ENCODE measurements around the gene GSTA3. TPM values are rescaled to one million over a fixed set of nuclear protein-coding genes. Genes with fewer than 3 reads are reported as not detected.
"Not testable (repeated sequence)": the region's sequence is repeated elsewhere in the genome, so short reads cannot be mapped to it uniquely, and the experiment has no call there.

The GSTA3 gene
- total and polyA plus RNA-seq, 2 of the 4 experiments (the other 2 are of a cell fraction): not detected

DNA sequence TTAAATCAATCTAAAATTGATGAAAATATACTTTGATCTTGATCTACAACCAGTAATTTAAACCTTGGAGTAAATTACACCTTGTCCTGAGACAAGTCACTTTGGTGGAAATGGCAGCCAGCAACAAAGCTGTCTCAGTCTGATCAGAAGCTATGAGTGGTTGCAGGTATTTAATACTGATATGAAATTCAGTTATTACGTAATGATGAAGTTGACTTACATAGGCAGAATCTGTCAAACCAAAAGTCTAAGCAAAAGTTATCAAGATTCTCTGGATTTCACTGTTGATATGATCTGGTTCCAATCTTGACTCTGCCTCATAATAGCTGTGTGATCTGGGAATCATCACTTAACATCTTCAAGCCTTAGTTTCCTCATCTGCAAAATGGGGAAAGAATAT lies 41.3 kb downstream of the GSTA3 start:
- Histone ChIP-seq H3K9me3 (ENCODE audit: control insufficient read depth, insufficient read depth, low read length) (no peaks in the 10 kb centered on the region), H4K8ac (ENCODE audit: low read depth in 2 of 2, low read length in 2 of 2) (no peak overlapping the region), H2BK5ac (ENCODE audit: low read depth, low read length, poor library complexity, severe bottlenecking) (no peak overlapping the region), H3K27me3 (ENCODE audit: control insufficient read depth, insufficient read depth, low read length) (no peaks in the 10 kb centered on the region), H3K4ac (ENCODE audit: low read depth, low read length) (no peak overlapping the region), H3K27ac (ENCODE audit: insufficient read depth, low read length) (no peak overlapping the region), H3K23ac (ENCODE audit: low read depth, low read length) (no peak overlapping the region), H3K4me1 (ENCODE audit: control insufficient read depth, insufficient read depth, low read length) (peaks cover 10% of the 10 kb centered on the region), H3K4me2 (ENCODE audit: low read depth, low read length) (no peak overlapping the region), H2BK15ac (ENCODE audit: low read depth, low read length) (no peak overlapping the region), H2AK5ac (ENCODE audit: low read depth, low read length) (no peak overlapping the region), H4K91ac (ENCODE audit: insufficient read depth, low read depth, low read length) (no peak overlapping the region), H4K5ac (ENCODE audit: low read depth, low read length) (no peak overlapping the region), H3K4me3 (ENCODE audit: insufficient read depth, low read depth, low read length) (no peak overlapping the region), H3K18ac (ENCODE audit: low read depth, low read length) (no peak overlapping the region), H4K20me1 (ENCODE audit: insufficient read depth, low read length) (no peaks in the 10 kb centered on the region), H3K9me1 (ENCODE audit: insufficient read depth, low read length) (0 out of 2 replicates have a peak, but pooled peaks cover 2% of the 10 kb centered on the region), H2AFZ (replicated peaks; ENCODE audit: low read length, poor library complexity) (no peak overlapping the region), H2BK20ac (ENCODE audit: low read depth, low read length) (no peak overlapping the region), H2AK9ac (replicated peaks; ENCODE audit: low read depth, low read length, poor library complexity) (no peak overlapping the region), H3K36me3 (ENCODE audit: control insufficient read depth, insufficient read depth, low read length) (no peaks in the 10 kb centered on the region), H2BK120ac (ENCODE audit: low read depth, low read length) (no peak overlapping the region), H3K9ac (ENCODE audit: low read depth, low read length) (no peak overlapping the region), H3K56ac (ENCODE audit: extremely low read depth, insufficient read depth, low read length) (no peak overlapping the region), H3K14ac (replicated peaks; ENCODE audit: low read depth, low read length) (no peak overlapping the region), H3K79me1 (ENCODE audit: low read depth in 1 of 2, low read length in 2 of 2) (no peaks in the 10 kb centered on the region)
- dilution Hi-C loops (cut with HindIII; ENCODE audit: low sequenced_read_pairs, unreplicated experiment) (no loop called here), in situ Hi-C loops (cut with MboI; ENCODE audit: low sequenced_read_pairs) (no loop called here), intact Hi-C loops (cut with micrococcal nuclease) (no loop called here)
- TF ChIP-seq CEBPB (IDR thresholded peaks at IDR 0.05; ENCODE audit: low read depth, low read length) (peak; percentile 71), BHLHE40 (IDR thresholded peaks at IDR 0.05; ENCODE audit: low read depth, low read length) (no peak)
- no CpG with 5 or more reads among the region's 1 CpG for WGBS, 2 experiments (ENCODE audit: extremely low coverage in 2 of 2, insufficient read length in 1 of 2)
- BruUV-seq (replicated peaks): no TSS peak
- POLR2A ChIA-PET (ENCODE audit: unreplicated experiment): no interaction called here
- CTCF ChIA-PET: interaction anchor here (0.6 kb wide), 1 partner anchor 192 kb away, joined by 3 read pairs; no protein-coding TSS in a partner anchor
- no peak for ATAC-seq (ENCODE audit: low read depth)
- no peak for DNase-seq

DNA sequence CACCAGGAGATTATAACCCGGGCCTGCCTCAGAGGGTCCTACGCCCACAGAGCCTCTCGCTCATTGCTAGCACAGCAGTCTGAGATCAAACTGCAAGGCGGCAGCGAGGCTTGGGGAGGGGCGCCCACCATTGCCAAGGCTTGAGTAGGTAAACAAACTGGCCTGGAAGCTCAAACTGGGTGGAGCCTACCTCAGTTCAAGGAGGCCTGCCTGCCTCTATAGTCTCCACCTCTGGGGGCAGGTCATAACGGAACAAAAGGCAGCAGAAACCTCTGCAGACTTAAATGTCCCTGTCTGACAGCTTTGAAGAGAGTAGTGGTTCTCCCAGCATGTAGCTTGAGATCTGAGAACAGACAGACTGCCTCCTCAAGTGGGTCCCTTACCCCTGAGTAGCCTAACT lies 48.3 kb downstream of the GSTA3 start:
- H3K9me1 ChIP-seq (ENCODE audit: insufficient read depth, low read length); H2BK120ac ChIP-seq (ENCODE audit: low read depth, low read length); H3K18ac ChIP-seq (ENCODE audit: low read depth, low read length); H2BK15ac ChIP-seq (ENCODE audit: low read depth, low read length); intact Hi-C loops (cut with micrococcal nuclease); H3K23ac ChIP-seq (ENCODE audit: low read depth, low read length); ATAC-seq (ENCODE audit: low read depth); H4K20me1 ChIP-seq (ENCODE audit: insufficient read depth, low read length); H3K4me3 ChIP-seq (ENCODE audit: insufficient read depth, low read depth, low read length); H2BK20ac ChIP-seq (ENCODE audit: low read depth, low read length); DNase-seq; in situ Hi-C loops (cut with MboI; ENCODE audit: low sequenced_read_pairs); H3K9me3 ChIP-seq (ENCODE audit: control insufficient read depth, insufficient read depth, low read length); H4K91ac ChIP-seq (ENCODE audit: insufficient read depth, low read depth, low read length); H4K5ac ChIP-seq (ENCODE audit: low read depth, low read length); H2AK5ac ChIP-seq (ENCODE audit: low read depth, low read length); BruUV-seq (replicated peaks); H3K79me1 ChIP-seq (ENCODE audit: low read depth in 1 of 2, low read length in 2 of 2); H4K8ac ChIP-seq (ENCODE audit: low read depth in 2 of 2, low read length in 2 of 2); H3K36me3 ChIP-seq (ENCODE audit: control insufficient read depth, insufficient read depth, low read length); H3K4me2 ChIP-seq (ENCODE audit: low read depth, low read length); H3K9ac ChIP-seq (ENCODE audit: low read depth, low read length); H3K56ac ChIP-seq (ENCODE audit: extremely low read depth, insufficient read depth, low read length); POLR2A ChIA-PET (ENCODE audit: unreplicated experiment); dilution Hi-C loops (cut with HindIII; ENCODE audit: low sequenced_read_pairs, unreplicated experiment); H2BK5ac ChIP-seq (ENCODE audit: low read depth, low read length, poor library complexity, severe bottlenecking); H3K27ac ChIP-seq (ENCODE audit: insufficient read depth, low read length); H3K27me3 ChIP-seq (ENCODE audit: control insufficient read depth, insufficient read depth, low read length); H3K4me1 ChIP-seq (ENCODE audit: control insufficient read depth, insufficient read depth, low read length); CTCF ChIA-PET; H2AK9ac ChIP-seq (replicated peaks; ENCODE audit: low read depth, low read length, poor library complexity); H3K4ac ChIP-seq (ENCODE audit: low read depth, low read length); H3K14ac ChIP-seq (replicated peaks; ENCODE audit: low read depth, low read length); H2AFZ ChIP-seq (replicated peaks; ENCODE audit: low read length, poor library complexity): not testable (repeated sequence)
- WGBS, 2 experiments (ENCODE audit: extremely low coverage in 2 of 2, insufficient read length in 1 of 2): 80% methylated on average over 3 of the region's 7 CpGs; no CpG with 5 or more reads in 1 of the 2 experiments

Data from IMR-90 (cell line).